ENCODE data around the gene PIGS.

PIGS gene

DNA sequence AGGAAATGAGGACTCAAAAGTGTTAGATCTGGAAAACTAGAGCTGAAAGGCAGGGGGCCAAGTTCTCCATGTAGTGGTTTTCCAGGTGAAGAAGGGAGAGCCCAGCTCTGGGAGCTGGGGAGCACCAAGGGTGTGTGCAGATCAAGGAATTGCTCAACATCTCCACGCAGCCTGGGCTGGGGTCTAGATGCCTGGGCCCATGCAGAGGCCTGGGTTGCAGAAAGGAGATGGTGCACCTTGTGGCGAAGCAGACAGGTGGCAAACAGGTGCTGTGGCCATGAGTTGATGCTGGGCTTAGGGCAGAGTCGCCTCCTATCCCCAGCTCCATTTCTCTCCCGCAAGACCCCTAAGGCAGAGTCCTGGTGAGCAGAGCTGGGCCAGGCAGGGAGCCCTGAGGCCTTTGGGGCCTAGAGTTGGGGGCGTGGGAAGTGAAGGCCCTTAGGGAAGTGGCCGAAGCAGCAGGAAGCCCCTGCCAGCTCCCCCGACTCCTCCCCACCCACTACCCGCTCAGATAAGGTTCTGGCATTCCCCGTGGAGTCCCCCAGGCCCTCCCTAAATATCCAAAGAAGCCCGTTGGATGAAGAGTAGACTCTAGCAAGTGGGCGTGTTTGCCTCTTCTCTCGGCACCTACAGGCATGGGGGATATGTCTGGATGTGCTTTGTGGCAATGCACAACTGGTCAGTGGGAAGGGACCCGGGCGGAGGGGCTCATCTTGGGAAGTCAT, 64.4 kb downstream of the PIGS start:
- DNase-seq (ENCODE audit: low read depth): no peak

DNA sequence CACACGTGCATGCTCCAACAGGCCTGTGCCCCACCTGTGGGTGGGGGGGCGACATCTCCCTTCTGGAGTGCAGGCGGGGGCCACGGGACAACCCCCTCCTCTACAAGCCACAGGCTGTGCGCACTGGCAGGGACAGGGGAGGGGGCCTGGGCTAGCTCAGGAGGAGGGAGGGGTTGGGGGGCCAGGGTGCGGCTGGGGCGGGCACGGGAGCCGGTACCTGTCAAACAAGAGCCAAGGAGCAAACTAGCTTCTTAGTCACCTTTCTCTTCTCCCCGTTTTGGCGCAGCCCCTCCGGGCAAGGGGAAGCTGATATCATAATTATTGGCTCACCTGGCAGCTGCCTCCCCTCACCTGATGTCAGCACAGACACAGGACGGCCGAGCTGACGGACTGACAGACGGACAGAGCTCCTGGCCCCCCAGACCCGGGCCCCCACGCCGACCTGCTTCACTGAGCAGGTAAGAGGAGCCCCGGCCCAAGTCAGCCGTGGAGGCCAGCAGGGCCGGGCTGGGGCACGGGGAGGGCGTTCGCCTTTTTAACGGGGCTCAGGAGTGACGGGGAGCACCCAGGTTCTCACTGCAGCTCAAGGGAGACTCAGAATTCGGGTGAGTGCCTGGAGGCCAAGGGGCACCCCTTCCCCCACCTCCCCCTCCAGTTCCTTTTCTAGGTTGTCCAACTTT, 65.2 kb downstream of the PIGS start, which contains the start of gene FOXN1:
Gene FOXN1, plus strand, starts transcription at position 363 of the 680 bp plus-strand sequence. CDS start 17,622 bp downstream, outside the sequence.
- no peak for DNase-seq (ENCODE audit: low read depth)

DNA sequence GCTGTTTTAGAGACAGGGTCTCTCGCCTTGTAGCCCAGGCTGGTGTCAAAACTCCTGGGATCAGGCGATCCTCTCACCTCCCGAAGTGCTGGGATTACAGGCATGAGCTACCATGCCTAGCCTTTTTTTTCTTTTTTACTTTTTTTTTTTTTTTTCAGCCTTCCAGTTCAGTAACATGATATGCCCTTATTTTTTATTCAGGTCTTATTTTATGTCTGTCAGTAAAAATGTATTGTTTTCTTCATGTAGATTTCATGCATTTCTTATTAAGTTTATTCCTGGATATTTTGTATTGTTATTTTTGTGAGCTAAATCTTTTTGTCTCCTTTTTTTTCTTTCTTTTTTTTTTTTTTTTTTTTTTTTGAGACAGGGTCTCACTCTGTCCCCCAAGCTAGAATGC, 67.9 kb downstream of the PIGS start:
- DNase-seq (ENCODE audit: low read depth): no peak
